A549 (cell line): ENCODE data around the gene CDC14A. TPM values are rescaled to one million over a fixed set of nuclear protein-coding genes. Genes with fewer than 3 reads are reported as not detected.
A peak's percentile ranks its signal among the peaks of the same experiment; 100 is the strongest.

Experiments used
- ATAC-seq, 2 experiments: fragments of 200-7000 bp in 1 of 2; fragments of >200 bp in 1 of 2; cut with Nextera tagmentation in 1 of 2; cut with Tn5 transposase in 1 of 2; 3 replicates each; pipeline versions ENCODE4 v1.8.0 to v1.9.1; 2018 to 2020; ENCODE audit warnings: mild to moderate bottlenecking in 1 of 2, moderate library complexity in 1 of 2
- CTCF ChIA-PET: fragments of 300-600 bp; sonication (Branson Sonifier 250); formaldehyde crosslinking; extraction: SDS; loops from one replicate; lab custom pipeline; 2021; ENCODE audit warnings: antibody characterized with exemption, inconsistent platforms; lab: Yijun Ruan, JAX
- POLR2A ChIA-PET: fragments of 350-600 bp; formaldehyde crosslinking; extraction: SDS; loops from one replicate; lab custom pipeline; 2021; ENCODE audit warnings: antibody characterized with exemption, inconsistent platforms; lab: Yijun Ruan, JAX
- DNase-seq, 2 experiments: peaks; one replicate each; pipeline versions ENCODE4 v3.0.0 to v3.0.0-alpha.2; 2011 to 2016; ENCODE audit warnings: low read depth in 1 of 2, low spot score in 1 of 2
- FAIRE-seq: peaks from 2 replicates; lab custom pipeline; 2011; peaks lifted over from hg19 to GRCh38; lab: Jason Lieb, UNC
- H3K27ac ChIP-seq, 2 experiments: fragments of >200 bp; sonication (Bioruptor Twin); formaldehyde crosslinking; 3 replicates each; pipeline ENCODE4 v1.5.1; 2016 to 2017
- H3K4me1 ChIP-seq: fragments of >200 bp; sonication (Bioruptor Twin); formaldehyde crosslinking; 3 replicates; pipeline ENCODE4 v1.6.1; 2016
- H3K4me2 ChIP-seq: fragments of >200 bp; sonication (Bioruptor Twin); formaldehyde crosslinking; 3 replicates; pipeline ENCODE4 v1.6.1; 2016
- H3K4me3 ChIP-seq: fragments of >200 bp; sonication (Bioruptor Twin); formaldehyde crosslinking; 3 replicates; pipeline ENCODE4 v1.5.1; 2016
- H3K9me3 ChIP-seq: fragments of >200 bp; sonication (Bioruptor Twin); formaldehyde crosslinking; 3 replicates; pipeline ENCODE4 v1.6.1; 2016
- CBX8 ChIP-seq: fragments of 200-600 bp; sonication (generic); IDR thresholded peaks from 2 replicates; pipeline ENCODE4 v1.6.1; 2016
- CHD4 ChIP-seq: fragments of 200-600 bp; sonication (generic); IDR thresholded peaks from 2 replicates; pipeline ENCODE4 v1.6.1; 2016; ENCODE audit warnings: antibody characterized with exemption, mild to moderate bottlenecking, borderline replicate concordance
- EP300 ChIP-seq, 2 experiments: fragments of >200 bp; sonication (Bioruptor Twin); formaldehyde crosslinking; IDR thresholded peaks; 2 replicates in 1 of 2; 3 replicates in 1 of 2; pipeline ENCODE4 v1.6.1; 2016 to 2017
- FOXS1 ChIP-seq: fragments of 250-450 bp; sonication (Bioruptor Pico); IDR thresholded peaks from 2 replicates; pipeline ENCODE4 v1.5.0; 2020; ENCODE audit warnings: mild to moderate bottlenecking, moderate library complexity
- HDAC2 ChIP-seq: fragments of 200-600 bp; sonication (generic); IDR thresholded peaks from 2 replicates; pipeline ENCODE4 v1.6.1; 2016
- HMGXB4 ChIP-seq: fragments of 250-450 bp; sonication (Bioruptor Pico); IDR thresholded peaks from 2 replicates; pipeline ENCODE4 v1.5.0; 2021; ENCODE audit warnings: mild to moderate bottlenecking, moderate library complexity, borderline replicate concordance
- HOXA7 ChIP-seq: fragments of 250-450 bp; sonication (Bioruptor Pico); IDR thresholded peaks from 2 replicates; pipeline ENCODE4 v1.5.0; 2020; ENCODE audit warnings: mild to moderate bottlenecking, moderate library complexity
- HOXB13 ChIP-seq: fragments of 250-450 bp; sonication (Bioruptor Pico); IDR thresholded peaks from 2 replicates; pipeline ENCODE4 v1.5.0; 2020; ENCODE audit warnings: low read depth, mild to moderate bottlenecking, moderate library complexity
- HOXB5 ChIP-seq: fragments of 250-450 bp; sonication (Bioruptor Pico); IDR thresholded peaks from 2 replicates; pipeline ENCODE4 v1.5.0; 2020; ENCODE audit warnings: mild to moderate bottlenecking, moderate library complexity
- JUN ChIP-seq, 2 experiments: fragments of >200 bp; sonication (Bioruptor Twin); formaldehyde crosslinking; IDR thresholded peaks; 2 replicates in 1 of 2; 3 replicates in 1 of 2; pipeline ENCODE4 v1.6.1; 2016 to 2017
- JUNB ChIP-seq: fragments of >200 bp; sonication (Bioruptor Twin); formaldehyde crosslinking; IDR thresholded peaks from 2 replicates; pipeline ENCODE4 v1.6.1; 2016
- MAZ ChIP-seq: fragments of 150-350 bp; IDR thresholded peaks from 2 replicates; pipeline ENCODE4 v1.6.1; 2014; ENCODE audit warnings: antibody characterized with exemption, low read depth, low read length, borderline replicate concordance
- NFE2L2 ChIP-seq: fragments of 150-350 bp; conservative IDR thresholded peaks from 2 replicates; pipeline ENCODE4 v1.6.1; 2014; ENCODE audit warnings: low read length
- PBX3 ChIP-seq: IDR thresholded peaks from 2 replicates; pipeline ENCODE4 v1.6.1; 2012
- TP53 ChIP-seq: fragments of 250-450 bp; sonication (Bioruptor Pico); IDR thresholded peaks from 2 replicates; pipeline ENCODE4 v1.5.0; 2021; ENCODE audit warnings: mild to moderate bottlenecking, moderate library complexity
- ZC3H11A ChIP-seq: fragments of 450-650 bp; IDR thresholded peaks from 2 replicates; pipeline ENCODE4 v1.6.1; 2014; ENCODE audit warnings: antibody characterized with exemption, mild to moderate bottlenecking
- WGBS: methylation state at CpG from one replicate; pipeline ENCODE4 v1.1.6; 2017; ENCODE audit errors: missing lambda C conversion rate; 5-methylcytosine and 5-hydroxymethylcytosine counted together
- polyA plus RNA-seq, 4 experiments: library from polyadenylated mRNA; depleted of rRNA in 3 of 4; stranded (reverse); fragments of >200 nt; fragmentation: RNase III in 1 of 4; extraction: RNeasy Plus Mini Kit Qiagen cat#74134 plus additional on column Dnase treatment in 1 of 4; gene quantifications; 2 replicates in 3 of 4; 3 replicates in 1 of 4; pipeline ENCODE4 v1.2.3, GENCODE V29; 2011 to 2017
- TF ChIP-seq, protein P1 (sequence below): fragments of 200-600 bp; sonication (generic); IDR thresholded peaks from 2 replicates; pipeline ENCODE4 v1.6.1; 2016; ENCODE audit warnings: antibody characterized with exemption, mild to moderate bottlenecking, moderate library complexity

Gene CDC14A
- polyA plus RNA-seq, 2 of the 4 experiments (the other 2 are of a cell fraction): 1.6 to 4.1 TPM

GRCh38 chr1:100349246-100349645, 3.1 kb upstream of the CDC14A start:
- 84% methylated on average over 4 of the region's 4 CpGs for WGBS
- ChIA-PET POLR2A (no interaction called here), CTCF (interaction anchor here (0.7 to 0.9 kb wide), 2 partner anchors 37 to 75 kb away, joined by 3 to 4 read pairs; no protein-coding TSS in a partner anchor)
- Histone ChIP-seq H3K4me3 (no peak overlapping the region), H3K4me2 (no peak overlapping the region), H3K27ac (no peak overlapping the region), H3K9me3 (no peaks in the 10 kb centered on the region), H3K4me1 (peaks cover 14% of the 10 kb centered on the region)
- TF ChIP-seq JUN (IDR thresholded peaks at IDR 0.05) (no peak), HMGXB4 (CRISPR knock-in tag) (no peak)
- TF ChIP-seq, protein P1, sequence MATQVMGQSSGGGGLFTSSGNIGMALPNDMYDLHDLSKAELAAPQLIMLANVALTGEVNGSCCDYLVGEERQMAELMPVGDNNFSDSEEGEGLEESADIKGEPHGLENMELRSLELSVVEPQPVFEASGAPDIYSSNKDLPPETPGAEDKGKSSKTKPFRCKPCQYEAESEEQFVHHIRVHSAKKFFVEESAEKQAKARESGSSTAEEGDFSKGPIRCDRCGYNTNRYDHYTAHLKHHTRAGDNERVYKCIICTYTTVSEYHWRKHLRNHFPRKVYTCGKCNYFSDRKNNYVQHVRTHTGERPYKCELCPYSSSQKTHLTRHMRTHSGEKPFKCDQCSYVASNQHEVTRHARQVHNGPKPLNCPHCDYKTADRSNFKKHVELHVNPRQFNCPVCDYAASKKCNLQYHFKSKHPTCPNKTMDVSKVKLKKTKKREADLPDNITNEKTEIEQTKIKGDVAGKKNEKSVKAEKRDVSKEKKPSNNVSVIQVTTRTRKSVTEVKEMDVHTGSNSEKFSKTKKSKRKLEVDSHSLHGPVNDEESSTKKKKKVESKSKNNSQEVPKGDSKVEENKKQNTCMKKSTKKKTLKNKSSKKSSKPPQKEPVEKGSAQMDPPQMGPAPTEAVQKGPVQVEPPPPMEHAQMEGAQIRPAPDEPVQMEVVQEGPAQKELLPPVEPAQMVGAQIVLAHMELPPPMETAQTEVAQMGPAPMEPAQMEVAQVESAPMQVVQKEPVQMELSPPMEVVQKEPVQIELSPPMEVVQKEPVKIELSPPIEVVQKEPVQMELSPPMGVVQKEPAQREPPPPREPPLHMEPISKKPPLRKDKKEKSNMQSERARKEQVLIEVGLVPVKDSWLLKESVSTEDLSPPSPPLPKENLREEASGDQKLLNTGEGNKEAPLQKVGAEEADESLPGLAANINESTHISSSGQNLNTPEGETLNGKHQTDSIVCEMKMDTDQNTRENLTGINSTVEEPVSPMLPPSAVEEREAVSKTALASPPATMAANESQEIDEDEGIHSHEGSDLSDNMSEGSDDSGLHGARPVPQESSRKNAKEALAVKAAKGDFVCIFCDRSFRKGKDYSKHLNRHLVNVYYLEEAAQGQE: no peak
- FAIRE-seq: no peak
- no peak for DNase-seq
- ATAC-seq: no peak

GRCh38 chr1:100350787-100351094, 1.6 kb upstream of the CDC14A start:
- Histone ChIP-seq H3K4me1 (peaks cover 25% of the 10 kb centered on the region), H3K9me3 (no peaks in the 10 kb centered on the region), H3K4me3 (peak overlapping the region; percentile 92), H3K4me2 (peak overlapping the region; percentile 93), H3K27ac (peak overlapping the region; percentile 92 to 94)
- ATAC-seq: no peak
- POLR2A ChIA-PET: interaction anchor here (1.7 kb wide), 1 partner anchor 101 kb away, joined by 5 read pairs; the partner anchor contains the start of gene DBT
- CTCF ChIA-PET: interaction anchor here (0.9 to 1.2 kb wide), 2 partner anchors 21 to 65 kb away, joined by 3 read pairs; no protein-coding TSS in a partner anchor
- 80% methylated on average over 10 of the region's 10 CpGs for WGBS
- TF ChIP-seq HOXA7 (CRISPR knock-in tag) (no peak), HDAC2 (no peak), JUN (IDR thresholded peaks at IDR 0.05) (no peak), MAZ (no peak), JUNB (no peak), HOXB5 (CRISPR knock-in tag) (no peak), ZC3H11A (no peak), EP300 (IDR thresholded peaks at IDR 0.05) (no peak), TP53 (CRISPR knock-in tag) (no peak), CHD4 (no peak), CBX8 (no peak), FOXS1 (CRISPR knock-in tag) (no peak), HOXB13 (CRISPR knock-in tag) (no peak), PBX3 (no peak), NFE2L2 (no peak)
- FAIRE-seq: no peak
- DNase-seq: no peak
